ENCODE data around the gene CCDC146.

- TF ChIP-seq CTCF (IDR thresholded peaks at IDR 0.05) (no peak), POLR2AphosphoS5 (IDR thresholded peaks at IDR 0.05) (no peak), EP300 (IDR thresholded peaks at IDR 0.05) (no peak)
Observed at GRCh38 chr7:77182261-77182660, 59.8 kb downstream of the CCDC146 start.

Data from upper lobe of left lung (tissue), 4 donors.